Measurements from ENCODE around the gene CLCN6.

DNA sequence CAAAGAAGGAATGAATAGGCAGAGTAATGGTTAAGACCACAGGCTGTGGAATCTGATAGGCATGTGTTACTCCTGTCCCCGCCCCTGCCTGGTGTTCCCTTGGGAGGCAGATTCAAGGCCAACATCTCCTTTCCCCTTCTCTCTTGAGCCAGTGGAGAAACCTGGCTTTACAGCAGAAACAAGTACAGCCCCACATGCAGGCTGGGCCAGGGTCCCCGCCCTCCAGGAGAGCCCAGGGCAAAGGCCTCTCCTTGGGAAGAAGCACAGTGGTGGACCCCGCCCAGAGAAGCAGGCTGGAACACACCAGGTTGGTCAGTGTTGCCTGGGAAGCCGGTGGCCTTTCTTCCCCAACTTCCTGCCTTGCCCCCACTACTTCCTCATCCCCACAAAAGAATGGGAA is 37.2 kb upstream of the CLCN6 start:
- TF ChIP-seq, protein P1, sequence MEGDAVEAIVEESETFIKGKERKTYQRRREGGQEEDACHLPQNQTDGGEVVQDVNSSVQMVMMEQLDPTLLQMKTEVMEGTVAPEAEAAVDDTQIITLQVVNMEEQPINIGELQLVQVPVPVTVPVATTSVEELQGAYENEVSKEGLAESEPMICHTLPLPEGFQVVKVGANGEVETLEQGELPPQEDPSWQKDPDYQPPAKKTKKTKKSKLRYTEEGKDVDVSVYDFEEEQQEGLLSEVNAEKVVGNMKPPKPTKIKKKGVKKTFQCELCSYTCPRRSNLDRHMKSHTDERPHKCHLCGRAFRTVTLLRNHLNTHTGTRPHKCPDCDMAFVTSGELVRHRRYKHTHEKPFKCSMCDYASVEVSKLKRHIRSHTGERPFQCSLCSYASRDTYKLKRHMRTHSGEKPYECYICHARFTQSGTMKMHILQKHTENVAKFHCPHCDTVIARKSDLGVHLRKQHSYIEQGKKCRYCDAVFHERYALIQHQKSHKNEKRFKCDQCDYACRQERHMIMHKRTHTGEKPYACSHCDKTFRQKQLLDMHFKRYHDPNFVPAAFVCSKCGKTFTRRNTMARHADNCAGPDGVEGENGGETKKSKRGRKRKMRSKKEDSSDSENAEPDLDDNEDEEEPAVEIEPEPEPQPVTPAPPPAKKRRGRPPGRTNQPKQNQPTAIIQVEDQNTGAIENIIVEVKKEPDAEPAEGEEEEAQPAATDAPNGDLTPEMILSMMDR (IDR thresholded peaks at IDR 0.05): no peak
- TF ChIP-seq POLR2A (IDR thresholded peaks at IDR 0.05): no peak
